GM13977 (cell line): ENCODE results near the gene ACOXL.

ENCODE experiments used
- DNase-seq: peaks from one replicate; pipeline ENCODE4 v3.0.0; 2012; ENCODE audit warnings: low spot score
- in situ Hi-C: fragments of 300-500 bp; cut with MboI; formaldehyde crosslinking; loops from one replicate; pipeline ENCODE4 v1.12.0; 2022; ENCODE audit warnings: low sequenced_read_pairs, low pct_unique_long_range_greater_than_20kb, mixed read lengths, inconsistent platforms; ENCODE audit not compliant: unreplicated experiment
- TF ChIP-seq, protein P1 (sequence below): IDR thresholded peaks from 2 replicates; pipeline ENCODE4 v1.5.1; 2012; ENCODE audit warnings: mild to moderate bottlenecking, control low read depth; ENCODE audit not compliant: insufficient read depth; ENCODE audit errors: extremely low read depth, missing control alignments

The ACOXL gene

DNA sequence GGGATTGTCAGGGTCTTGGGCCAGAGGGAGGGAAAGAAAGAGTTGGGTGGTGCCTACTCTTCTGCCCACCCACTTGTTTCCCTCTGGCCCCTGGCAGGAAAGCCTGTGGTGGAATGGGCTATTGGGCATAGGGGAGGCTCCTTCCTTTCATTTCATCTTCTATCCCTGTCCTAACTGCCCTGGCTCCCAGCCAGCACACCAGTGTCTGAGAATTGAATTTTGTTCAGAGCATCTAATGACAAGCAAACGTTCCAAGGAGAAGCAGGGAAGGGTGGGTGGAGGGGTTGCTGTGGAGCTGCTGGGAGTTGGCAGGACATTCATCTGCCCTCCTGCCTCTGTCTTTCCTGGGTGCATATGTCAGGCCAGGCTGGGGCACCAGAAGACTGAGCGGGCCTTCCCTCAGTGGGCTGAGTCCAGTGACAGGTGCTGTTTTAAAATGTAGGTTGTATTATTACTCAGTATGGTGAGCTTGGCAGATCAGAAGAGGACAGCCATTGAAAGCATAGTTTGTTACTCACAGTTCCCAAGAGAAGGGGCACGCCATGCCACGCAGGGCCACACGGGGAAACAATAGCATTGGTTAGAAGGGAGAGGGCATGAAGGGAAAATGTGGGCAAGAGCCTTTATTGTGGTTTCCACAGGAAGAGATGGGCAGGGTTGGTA, 171.9 kb downstream of the ACOXL start:
- in situ Hi-C loops: no loop called here
- TF ChIP-seq, protein P1, sequence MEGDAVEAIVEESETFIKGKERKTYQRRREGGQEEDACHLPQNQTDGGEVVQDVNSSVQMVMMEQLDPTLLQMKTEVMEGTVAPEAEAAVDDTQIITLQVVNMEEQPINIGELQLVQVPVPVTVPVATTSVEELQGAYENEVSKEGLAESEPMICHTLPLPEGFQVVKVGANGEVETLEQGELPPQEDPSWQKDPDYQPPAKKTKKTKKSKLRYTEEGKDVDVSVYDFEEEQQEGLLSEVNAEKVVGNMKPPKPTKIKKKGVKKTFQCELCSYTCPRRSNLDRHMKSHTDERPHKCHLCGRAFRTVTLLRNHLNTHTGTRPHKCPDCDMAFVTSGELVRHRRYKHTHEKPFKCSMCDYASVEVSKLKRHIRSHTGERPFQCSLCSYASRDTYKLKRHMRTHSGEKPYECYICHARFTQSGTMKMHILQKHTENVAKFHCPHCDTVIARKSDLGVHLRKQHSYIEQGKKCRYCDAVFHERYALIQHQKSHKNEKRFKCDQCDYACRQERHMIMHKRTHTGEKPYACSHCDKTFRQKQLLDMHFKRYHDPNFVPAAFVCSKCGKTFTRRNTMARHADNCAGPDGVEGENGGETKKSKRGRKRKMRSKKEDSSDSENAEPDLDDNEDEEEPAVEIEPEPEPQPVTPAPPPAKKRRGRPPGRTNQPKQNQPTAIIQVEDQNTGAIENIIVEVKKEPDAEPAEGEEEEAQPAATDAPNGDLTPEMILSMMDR: no peak
- DNase-seq: no peak

- peak; percentile 12 for DNase-seq
- in situ Hi-C loops: no loop called here
- TF ChIP-seq, protein P1: no peak
Observed at GRCh38 chr2:110904779-110905148, 172.4 kb downstream of the ACOXL start.

DNA sequence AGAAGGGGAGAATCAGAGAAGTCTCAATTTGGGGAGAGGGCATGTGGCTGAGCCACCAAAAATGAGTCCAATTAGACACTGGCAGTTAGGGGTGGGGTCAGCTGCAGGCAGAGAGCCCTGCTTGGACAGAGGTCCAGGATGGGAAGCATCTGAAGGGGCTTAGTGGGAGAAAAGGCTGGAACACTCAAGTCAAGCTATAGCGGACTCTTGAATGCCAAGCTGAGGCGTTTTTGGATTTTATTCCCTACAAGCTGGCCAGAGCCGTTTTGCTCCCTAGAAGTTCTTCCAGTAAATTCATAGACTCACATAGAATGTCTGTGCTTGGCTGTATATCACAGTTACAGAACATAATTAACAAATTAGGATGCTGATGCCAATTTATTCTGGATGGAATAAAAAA, 172.8 kb downstream of the ACOXL start:
- no peak for DNase-seq
- in situ Hi-C loops: no loop called here
- TF ChIP-seq, protein P1: no peak

DNA sequence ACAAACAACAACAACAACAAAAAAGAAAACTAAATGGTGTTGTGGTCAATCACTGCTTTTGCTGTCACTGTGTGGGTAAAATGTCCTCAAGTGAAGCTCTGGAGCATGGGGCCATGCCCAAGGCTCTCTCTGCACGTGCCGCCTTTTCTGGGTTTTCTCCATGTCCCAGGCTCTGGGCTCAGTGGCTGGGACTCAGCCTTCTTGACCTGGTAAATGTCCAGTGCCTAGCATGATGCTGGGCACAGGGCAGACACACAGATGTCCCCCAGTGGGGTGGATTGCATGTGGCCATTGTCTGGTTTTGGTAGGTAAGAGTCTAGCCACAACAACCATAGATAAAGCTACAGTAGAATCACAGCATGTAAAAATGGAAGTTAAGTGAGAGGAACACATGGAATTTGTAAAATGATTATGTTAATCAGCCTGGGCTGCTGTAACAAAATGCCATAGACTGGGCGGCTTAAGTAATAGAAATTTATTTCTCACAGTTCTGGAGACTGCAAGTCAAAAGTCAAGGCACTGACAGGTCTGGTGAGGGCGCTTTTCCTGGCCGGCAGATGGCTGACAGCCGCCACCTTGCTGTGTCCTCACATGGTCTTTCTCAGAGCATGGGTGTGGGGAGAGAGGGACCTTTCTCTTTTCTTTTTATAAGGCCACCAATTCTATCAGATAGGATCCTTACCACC, 174.4 kb downstream of the ACOXL start:
- TF ChIP-seq, protein P1: no peak
- in situ Hi-C loops: no loop called here
- no peak for DNase-seq

GRCh38 chr2:110909501-110909900, 177.1 kb downstream of the ACOXL start:
- DNase-seq: no peak
- in situ Hi-C loops: no loop called here
- TF ChIP-seq, protein P1: no peak

DNA sequence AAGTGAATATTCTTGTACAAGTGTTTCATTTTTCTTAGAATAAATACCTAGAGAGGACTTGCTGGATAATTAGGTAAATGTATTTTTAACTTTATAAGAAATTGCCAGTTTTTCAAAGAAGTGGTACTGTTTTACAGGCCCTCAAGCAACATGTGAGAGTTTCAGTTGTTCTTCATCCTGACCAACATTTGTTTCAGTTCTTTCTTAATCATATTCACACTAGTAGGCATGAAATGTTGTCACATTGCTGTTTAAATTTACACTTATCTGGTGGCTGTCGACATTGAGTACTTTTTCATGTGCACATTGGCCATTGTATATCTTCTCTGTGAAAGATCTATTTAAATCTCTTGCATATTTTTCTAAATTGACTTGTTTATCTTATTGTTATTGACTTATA, 178.1 kb downstream of the ACOXL start:
- in situ Hi-C loops: no loop called here
- no peak for DNase-seq
- TF ChIP-seq, protein P1: no peak
